SK-MEL-5 (cell line): Measurements from ENCODE around the gene LRRC8C. TPM values are rescaled to one million over a fixed set of nuclear protein-coding genes. Genes with fewer than 3 reads are reported as not detected.
"Not testable (repeated sequence)": the region's sequence is repeated elsewhere in the genome, so short reads cannot be mapped to it uniquely, and the experiment has no call there.

ENCODE experiments used
- DNase-seq: peaks from one replicate; pipeline ENCODE4 v3.0.0-alpha.2; 2016; ENCODE audit warnings: low read depth, low spot score
- in situ Hi-C: cut with HindIII; loops from 2 replicates; pipeline ENCODE4 v1.10.0; 2016; ENCODE audit warnings: low sequenced_read_pairs, high pct_unique_total_duplicates, low pct_unique_long_range_greater_than_20kb
- polyA plus RNA-seq, 2 experiments: library from polyadenylated mRNA; depleted of rRNA; stranded (reverse); fragments of >200 nt; gene quantifications; 2 replicates each; pipeline ENCODE4 v1.2.3, GENCODE V29; 2015
- total RNA-seq: library from RNA; depleted of rRNA; stranded (reverse); fragments of >200 nt; shearing (Covaris generic); gene quantifications from 2 replicates; pipeline ENCODE4 v1.2.3, GENCODE V29; 2014; rRNA removed

LRRC8C gene
- 2.7 and 3.2 TPM in 2 replicates for total RNA-seq
- polyA plus RNA-seq (2015; cell fraction: cytosol; rRNA removed): 2.7 and 3.6 TPM in 2 replicates
- polyA plus RNA-seq (2015; cell fraction: nucleus; rRNA removed): 1.1 and 1.2 TPM in 2 replicates

DNA sequence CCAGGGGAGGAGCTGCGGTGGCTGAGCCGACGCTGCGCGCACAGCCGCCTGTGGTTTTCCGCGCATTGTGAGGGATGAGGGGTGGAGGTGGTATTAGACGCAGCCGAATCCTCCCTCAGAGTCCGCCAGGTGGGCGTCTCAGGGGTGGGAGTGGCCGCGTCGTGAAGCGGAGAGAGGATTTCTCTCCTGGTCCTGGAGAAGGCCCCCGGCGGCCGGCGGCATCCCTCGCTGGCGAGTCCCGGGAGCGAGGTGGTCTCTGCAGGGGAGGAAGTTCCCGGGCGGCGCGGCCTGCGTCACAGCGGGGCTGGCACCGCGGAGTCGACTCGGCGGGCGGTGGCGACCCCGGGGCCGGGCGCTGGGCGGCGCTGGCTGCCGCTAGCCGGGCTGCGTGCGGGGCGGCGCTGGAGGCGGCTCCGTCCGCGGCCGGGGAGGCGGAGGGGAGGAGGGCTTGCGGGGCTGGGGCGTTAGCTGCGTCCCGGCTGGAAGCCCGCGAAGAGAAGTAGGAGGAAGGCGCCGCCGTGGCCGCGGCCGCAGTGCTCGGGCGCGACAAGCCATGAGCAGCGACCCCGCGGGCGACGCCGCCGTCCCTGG is at the start of gene LRRC8C:
Gene LRRC8C, plus strand, starts transcription at position 464 of the 591 bp plus-strand sequence. CDS start 53,354 bp downstream, outside the sequence.
- peak; percentile 70 for DNase-seq
- in situ Hi-C loops: no loop called here

DNA sequence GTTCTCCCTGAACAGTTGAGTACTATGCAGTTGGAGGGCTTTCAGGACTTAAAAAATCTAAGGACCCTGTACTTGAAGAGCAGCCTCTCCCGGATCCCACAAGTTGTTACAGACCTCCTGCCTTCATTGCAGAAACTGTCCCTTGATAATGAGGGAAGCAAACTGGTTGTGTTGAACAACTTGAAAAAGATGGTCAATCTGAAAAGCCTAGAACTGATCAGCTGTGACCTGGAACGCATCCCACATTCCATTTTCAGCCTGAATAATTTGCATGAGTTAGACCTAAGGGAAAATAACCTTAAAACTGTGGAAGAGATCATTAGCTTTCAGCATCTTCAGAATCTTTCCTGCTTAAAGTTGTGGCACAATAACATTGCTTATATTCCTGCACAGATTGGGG is 48.7 kb upstream of the LRRC8C start:
- no peak for DNase-seq
- in situ Hi-C loops: no loop called here

DNA sequence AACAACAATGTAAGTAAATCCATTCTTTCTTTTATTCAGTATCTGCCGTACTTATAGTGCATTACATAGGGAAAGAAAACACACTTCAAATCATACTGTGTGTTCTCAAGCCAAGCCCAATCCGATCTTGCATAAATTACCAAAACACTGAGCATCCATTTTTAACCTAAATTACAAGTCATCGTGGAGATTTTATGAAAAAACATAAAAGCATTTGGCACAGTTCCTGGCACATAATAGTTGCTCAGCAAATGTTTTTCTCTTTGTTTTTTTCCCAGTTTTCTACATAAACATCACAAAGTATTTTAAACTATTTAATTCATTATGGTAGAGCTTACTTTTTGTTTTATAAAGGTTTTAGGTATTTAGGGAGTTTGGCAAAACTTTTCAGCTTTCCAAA is 48.1 kb upstream of the LRRC8C start:
- in situ Hi-C loops: no loop called here
- DNase-seq: no peak

DNA sequence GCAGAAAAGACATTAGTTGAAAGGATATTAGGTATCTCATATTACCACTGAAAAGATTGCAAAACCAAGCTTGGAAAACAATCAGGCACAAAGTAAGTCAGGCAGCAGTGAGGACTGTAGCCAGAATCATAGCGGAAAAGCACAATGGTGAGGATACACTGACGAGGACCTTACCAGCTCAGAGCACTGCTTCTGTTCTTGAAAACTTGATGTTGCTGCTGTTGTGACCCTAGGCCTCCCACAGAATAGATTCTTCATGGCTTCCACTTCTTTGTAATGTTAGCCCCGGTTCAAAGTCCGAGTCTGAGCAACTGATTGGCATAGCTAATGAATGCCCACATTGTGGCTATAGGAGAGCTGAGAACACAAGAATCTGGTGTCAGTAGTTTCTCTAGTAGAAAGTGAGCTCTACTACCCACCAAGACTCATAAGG is 45.2 kb upstream of the LRRC8C start:
- in situ Hi-C loops: no loop called here

DNA sequence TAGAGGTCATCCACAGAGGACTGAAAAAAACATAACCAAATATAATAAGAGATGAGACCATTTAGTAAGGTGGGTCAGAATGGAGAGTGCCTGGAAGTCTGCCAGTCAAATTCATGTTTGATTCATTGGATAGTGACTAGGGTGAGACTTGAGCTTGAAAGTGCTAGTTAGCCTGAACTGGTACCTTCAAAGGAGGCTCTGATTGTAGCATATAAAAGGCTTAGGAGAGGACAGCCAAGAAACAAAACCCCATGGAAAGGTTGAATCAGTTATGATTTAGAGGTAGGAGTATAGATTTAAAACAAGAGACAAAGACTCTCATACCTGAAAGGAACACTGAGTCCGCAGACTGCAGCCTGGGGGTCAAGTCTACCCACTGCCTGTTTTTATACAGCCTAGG is 44.4 kb upstream of the LRRC8C start:
- no peak for DNase-seq
- in situ Hi-C loops: no loop called here

More for the DNA sequence above, 45.2 kb upstream of the LRRC8C start:
- DNase-seq: no peak

DNA sequence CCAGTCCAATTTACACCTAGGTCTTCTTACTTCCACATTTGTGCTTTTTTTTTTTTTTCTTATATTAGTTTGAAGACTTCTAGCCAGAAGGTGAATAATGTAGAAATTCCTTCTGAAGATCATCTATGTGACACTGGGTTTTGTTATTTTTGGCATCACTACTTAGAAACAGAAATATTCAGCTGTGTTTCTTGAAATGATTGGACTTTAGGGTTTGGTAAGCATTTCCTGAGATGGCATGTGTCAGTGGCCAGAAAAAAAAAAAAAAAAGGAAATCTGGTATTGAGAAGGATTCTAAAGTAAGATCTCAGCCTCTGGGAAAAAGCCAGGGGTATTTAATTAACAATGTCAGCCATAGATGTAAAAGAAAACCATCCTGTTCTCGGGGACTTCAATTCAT is 43.4 kb upstream of the LRRC8C start:
- DNase-seq: no peak
- in situ Hi-C loops: no loop called here

DNA sequence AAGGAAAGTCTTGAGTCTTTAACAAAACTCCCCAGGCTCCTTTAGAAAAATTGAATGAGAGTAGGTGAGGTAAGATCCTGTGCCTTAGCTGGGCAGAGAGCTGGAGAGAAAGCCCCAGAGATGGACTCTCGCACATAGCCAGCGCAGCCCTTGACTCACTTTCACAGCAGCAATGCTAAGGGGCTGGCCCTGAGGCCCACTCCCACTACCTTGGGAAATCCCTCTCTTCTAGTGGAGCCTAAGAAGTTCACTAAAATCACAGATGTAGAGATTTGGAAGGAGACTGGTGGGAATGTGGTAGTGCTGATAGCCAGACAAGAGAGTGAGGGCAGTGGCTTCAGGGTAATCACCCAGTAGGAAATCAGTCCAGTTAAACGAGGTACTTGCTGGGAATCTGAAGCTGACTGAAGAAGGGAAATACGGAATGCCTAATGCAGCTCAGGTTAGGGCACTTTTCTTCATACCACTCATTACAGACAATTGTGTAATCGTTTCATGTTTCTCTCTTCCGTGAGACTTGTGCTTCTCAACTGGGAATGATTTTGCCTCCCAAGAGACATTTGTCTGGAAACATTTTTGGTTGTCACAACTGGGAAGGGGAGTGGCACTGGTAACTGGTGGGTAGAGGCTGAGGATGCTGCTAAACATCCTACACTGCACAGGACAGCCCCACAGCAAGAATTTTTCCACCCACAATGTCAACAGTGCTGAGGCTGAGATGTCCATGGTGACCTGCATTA is 42.4 kb upstream of the LRRC8C start:
- in situ Hi-C loops: no loop called here
- DNase-seq: no peak

DNA sequence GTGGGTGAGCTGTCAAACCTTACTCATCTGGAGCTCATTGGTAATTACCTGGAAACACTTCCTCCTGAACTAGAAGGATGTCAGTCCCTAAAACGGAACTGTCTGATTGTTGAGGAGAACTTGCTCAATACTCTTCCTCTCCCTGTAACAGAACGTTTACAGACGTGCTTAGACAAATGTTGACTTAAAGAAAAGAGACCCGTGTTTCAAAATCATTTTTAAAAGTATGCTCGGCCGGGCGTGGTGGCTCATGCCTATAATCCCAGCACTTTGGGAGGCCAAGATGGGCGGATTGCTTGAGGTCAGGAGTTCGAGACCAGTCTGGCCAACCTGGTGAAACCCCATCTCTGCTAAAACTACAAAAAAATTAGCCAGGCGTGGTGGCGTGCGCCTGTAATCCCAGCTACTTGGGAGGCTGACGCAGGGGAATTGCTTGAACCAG is 40.0 kb upstream of the LRRC8C start:
- DNase-seq, in situ Hi-C loops: not testable (repeated sequence)

DNA sequence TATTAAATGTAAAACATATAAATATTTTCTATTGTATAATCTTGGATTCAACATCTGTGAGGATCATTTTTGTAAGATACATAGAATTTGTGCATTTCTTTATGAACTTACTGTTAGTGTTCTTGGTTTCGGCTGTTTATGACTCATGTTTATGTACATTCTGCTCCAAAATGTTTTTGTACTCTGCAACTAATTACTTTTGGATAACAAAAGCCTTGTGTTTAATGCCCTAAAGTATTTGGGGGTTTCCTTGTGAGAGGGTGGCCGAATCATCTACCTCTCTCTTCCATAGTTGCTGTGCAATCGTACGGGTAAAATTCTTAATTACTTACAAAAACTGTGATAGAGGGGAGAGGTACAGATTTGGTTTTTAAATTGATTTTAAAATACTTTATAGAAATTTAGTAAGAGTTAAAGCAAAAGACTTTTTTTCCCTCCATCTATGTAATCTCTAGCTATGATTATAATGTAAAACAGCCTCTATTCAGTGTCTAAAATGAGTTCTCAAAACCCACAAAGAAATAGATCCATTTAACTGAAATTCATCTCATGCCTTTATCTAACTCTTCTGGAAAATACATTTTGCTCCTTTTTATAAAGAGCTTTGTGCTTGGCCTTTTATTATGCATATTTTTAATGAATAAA is 38.7 kb upstream of the LRRC8C start:
- in situ Hi-C loops: no loop called here
- DNase-seq: no peak

DNA sequence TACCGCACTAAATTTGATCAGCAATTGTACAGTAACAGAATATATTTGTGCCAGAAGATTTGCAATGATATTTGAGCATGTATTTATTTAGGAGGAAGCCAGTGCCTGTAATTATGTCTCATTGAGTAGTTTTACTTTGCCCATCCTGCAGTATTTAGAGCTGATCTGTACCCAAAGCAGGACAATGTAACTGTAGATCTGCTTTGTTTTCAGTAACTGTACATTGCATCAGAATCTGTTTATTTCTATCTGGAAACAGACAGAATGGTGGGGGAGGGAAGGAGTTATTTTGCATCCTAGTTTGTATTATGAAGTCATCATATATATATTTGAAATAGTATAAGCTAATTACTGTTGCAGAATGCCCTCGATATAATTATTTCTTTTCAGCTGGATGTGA is 36.2 kb upstream of the LRRC8C start:
- in situ Hi-C loops: no loop called here

DNA sequence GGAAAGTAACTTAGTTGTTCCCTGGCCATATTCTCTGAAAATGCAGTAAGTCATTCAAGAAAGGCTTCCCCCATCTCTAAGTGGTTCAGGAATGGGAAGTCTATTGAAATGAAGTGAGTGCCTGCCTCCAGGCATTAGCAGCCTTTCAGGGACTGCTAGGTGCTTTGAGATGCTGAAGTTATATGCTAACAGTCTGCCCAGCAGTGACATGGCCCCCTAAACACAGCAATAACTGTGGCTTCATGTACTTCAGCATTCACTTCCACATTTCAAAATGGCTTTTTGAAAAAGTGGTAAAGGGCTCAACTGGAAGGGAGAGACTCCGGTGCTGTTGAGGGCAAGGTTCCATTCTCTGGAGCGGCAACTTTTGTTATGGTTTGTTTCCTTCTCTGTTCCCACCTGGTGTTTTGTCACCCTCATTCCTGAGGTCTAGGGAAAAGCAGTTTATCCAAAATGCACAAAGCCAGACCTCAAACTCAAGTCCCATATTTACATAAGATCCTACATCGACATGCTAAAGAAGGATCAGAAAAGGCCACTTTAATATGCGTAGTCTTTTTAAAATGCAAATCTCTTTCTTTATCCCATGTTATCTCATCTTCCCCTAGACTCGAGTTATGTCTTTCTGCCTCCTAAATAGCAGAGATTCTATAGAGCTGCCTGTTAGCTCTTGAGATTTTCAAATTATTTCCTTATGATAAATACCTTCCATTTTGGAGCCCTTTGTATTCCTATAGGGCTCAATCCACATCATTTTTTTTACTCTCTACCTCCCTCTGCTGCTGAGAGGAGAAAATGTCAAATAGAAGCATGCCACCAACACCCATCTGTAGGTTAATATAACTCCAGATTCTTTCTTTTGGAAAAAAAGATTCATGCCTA is 34.2 kb upstream of the LRRC8C start:
- DNase-seq: peak; percentile 63
- in situ Hi-C loops: no loop called here

More for the DNA sequence above, 36.2 kb upstream of the LRRC8C start:
- DNase-seq: no peak

DNA sequence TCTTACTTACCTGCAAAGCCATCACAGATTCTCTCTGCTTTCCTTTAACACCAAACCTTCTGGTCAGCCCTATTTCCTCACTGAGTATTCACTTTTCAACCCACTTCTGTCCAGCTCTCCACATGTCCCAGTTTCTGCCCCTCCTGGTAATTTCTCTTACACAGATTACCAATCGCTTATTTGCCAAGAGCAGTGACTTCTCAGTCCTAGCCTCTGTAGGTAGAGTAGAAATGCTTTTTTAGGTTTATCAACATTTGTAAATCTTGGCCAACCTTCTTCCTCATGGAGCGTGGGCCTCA is 33.6 kb upstream of the LRRC8C start:
- no peak for DNase-seq
- in situ Hi-C loops: no loop called here

DNA sequence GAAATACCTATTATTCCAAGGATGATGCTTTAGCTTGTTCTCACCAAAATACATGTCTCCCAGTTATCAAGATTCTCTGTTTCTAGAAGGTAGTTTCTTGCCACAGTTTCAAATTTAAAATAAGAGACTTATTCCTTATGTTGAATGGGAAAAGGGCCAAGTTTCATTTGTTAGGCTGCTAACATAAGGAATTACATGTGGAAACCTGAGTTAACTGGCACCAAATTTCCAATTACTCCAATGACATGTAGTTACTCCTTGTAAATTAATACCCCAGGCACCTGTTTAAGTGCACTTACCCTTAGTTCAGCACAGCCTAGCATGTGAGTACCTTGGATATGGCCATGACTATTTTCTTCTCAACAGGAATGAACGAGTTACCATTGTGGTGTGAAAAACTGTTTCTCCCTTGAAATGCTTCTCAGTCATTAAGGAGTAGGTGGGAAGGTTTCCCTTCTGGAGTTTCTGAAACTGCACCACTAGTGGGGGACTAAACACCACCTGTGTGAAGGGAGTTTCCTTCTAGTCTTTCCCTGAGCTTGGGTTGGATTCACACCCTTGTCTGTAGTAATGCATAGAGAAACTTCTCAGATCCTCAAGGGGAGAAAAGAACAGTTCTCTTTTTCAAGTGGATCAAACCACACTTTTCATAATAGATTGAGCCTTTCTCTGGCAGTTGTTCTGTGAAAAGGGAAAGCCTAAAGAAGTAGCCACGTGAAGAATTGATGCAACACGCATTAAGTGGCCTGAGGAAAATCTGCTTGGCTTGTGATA is 32.3 kb upstream of the LRRC8C start:
- no peak for DNase-seq
- in situ Hi-C loops: no loop called here

DNA sequence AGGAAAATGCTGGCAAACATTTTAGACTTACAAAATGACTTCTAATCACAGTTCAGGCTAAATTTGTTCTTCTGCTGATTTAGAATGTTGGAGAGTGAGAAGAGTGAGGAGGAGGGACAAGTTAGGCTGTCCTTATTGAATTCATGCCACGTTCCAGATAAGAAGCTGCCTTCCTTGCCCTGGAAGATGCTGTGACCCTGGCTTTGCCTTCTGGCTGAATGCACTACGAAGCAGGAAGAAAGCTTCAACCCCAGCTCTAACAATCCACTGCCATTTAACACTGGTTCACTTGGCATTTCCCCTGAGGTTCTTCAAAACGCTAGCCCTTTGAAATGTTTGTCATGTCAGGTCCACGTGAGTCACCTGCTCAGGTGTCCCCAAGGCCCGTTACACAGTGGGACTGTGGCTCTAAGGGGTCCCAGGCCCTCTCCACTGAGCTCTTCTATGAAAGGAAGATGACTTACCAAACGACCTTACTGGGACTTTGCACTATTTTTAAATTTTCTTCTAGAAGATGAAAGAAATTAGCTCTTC is 30.0 kb upstream of the LRRC8C start:
- in situ Hi-C loops: no loop called here
- DNase-seq: no peak

DNA sequence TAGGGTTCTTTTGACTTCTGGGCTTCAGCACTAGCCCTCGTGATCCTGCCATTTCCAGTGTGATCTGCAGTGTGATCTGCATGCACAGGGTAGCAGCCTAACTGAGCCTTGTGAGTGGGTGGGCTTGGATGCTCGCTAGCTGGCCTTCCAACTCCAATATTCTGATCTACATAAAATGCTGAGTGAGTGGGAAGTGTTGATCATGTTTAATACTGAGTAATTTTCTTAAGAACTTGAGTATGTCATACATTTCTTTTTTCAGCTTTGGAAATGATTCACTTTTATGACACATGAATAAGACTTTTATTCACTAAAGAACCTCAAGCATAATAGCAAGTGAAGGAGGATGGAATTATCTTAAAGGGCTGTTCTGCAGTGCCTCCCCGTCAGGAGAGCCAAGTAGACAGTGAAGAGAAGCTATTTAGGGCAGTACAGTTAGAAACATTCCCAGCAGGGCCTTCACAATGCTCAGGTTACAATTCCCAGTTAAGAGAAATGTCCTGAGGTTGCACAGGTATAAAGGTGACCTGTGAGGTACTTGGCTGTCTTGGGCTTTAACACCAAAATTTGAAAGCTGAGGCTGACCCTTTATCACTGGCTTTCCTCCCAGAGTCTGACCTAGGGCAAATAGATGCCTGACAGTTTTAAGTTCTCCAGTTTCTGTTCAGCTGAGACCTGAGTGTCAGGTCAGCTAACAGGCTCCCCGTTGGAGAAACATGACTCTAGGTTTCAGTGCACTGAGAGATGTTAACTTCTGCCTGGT is 29.1 kb upstream of the LRRC8C start:
- in situ Hi-C loops: no loop called here
- peak; percentile 13 for DNase-seq

DNA sequence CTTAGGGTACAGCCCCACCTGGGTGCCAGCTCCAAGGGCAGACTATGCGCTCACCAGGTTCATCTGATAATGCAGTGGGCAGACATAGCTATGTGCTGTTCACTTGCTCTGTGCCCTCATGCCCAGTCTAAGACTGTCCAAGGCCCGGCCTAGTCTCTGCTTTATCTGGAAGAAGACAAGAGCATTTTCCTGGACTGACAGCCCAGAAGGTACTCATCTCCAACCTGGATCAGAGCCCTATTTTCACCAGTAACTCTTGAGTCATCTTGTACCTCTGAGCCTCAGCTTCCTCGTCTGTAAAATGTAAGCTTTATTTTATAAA is 28.5 kb upstream of the LRRC8C start:
- DNase-seq: no peak
- in situ Hi-C loops: no loop called here
